C4-2B (cell line): ENCODE measurements around the gene HOXD11.
A peak's percentile ranks its signal among the peaks of the same experiment; 100 is the strongest.

Experiments
- H3K27ac ChIP-seq: fragments of 450-650 bp; 2 replicates; pipeline ENCODE4 v1.5.1; 2017
- CTCF ChIP-seq: fragments of 450-650 bp; conservative IDR thresholded peaks from 2 replicates; pipeline ENCODE4 v1.5.1; 2017; ENCODE audit warnings: mild to moderate bottlenecking
- ZFX ChIP-seq: fragments of 450-650 bp; IDR thresholded peaks from 2 replicates; pipeline ENCODE4 v1.6.1; 2017

The HOXD11 gene

GRCh38 chr2:176107731-176108181 is 676 bp downstream of the HOXD11 start:
- TF ChIP-seq CTCF (no peak), ZFX (no peak)
- no peak overlapping the region for H3K27ac ChIP-seq

GRCh38 chr2:176109192-176109901 is 2.3 kb downstream of the HOXD11 start:
- no peak for TF ChIP-seq ZFX
- no peak for TF ChIP-seq CTCF
- no peak overlapping the region for H3K27ac ChIP-seq

GRCh38 chr2:176109946-176110345 is 2.9 kb downstream of the HOXD11 start:
- no peak overlapping the region for H3K27ac ChIP-seq
- no peak for TF ChIP-seq CTCF
- TF ChIP-seq ZFX, result no peak

- H3K27ac ChIP-seq, result no peak overlapping the region
- no peak for TF ChIP-seq CTCF
Measured at GRCh38 chr2:176110415-176111308, 3.6 kb downstream of the HOXD11 start.

- no peak overlapping the region for H3K27ac ChIP-seq
- peak; percentile 90 for TF ChIP-seq CTCF
- TF ChIP-seq ZFX, result no peak
Measured at GRCh38 chr2:176111309-176111663, 4.2 kb downstream of the HOXD11 start.

GRCh38 chr2:176111846-176112374 is 4.8 kb downstream of the HOXD11 start:
- TF ChIP-seq CTCF, result no peak
- no peak for TF ChIP-seq ZFX
- no peak overlapping the region for H3K27ac ChIP-seq
